WTC11 (cell line): ENCODE results near the gene TAC1.

Experiments
- USF1 ChIP-seq: sonication (generic); formaldehyde crosslinking; IDR thresholded peaks from 2 replicates; pipeline ENCODE4 v1.8.0; 2022; ENCODE audit warnings: mild to moderate bottlenecking, missing genetic modification reagents
- TF ChIP-seq, protein P1 (sequence below): sonication (generic); formaldehyde crosslinking; IDR thresholded peaks from 2 replicates; pipeline ENCODE4 v1.8.1; 2023; ENCODE audit warnings: mild to moderate bottlenecking, missing genetic modification reagents, moderate library complexity

DNA sequence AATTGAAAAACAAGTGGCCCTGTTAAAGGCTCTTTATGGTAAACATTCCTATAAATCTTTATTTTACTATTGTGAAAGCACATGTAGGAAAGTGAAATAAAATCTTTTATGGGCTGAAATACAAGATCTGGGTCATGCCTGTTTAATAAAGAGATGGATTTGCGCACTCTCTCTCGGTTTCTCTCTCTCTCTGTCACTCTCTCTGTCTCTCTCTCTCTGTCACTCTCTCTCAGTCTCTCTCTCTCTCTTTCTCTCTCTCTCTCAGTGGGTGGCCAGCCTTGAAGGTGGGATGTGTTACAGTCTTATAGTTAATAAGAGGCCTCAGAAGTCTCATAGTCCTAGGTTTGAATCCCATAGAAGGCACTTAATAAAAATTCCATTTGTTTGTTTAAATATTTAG is 2.4 kb downstream of the TAC1 start:
- TF ChIP-seq, protein P1, sequence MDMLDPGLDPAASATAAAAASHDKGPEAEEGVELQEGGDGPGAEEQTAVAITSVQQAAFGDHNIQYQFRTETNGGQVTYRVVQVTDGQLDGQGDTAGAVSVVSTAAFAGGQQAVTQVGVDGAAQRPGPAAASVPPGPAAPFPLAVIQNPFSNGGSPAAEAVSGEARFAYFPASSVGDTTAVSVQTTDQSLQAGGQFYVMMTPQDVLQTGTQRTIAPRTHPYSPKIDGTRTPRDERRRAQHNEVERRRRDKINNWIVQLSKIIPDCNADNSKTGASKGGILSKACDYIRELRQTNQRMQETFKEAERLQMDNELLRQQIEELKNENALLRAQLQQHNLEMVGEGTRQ: no peak
- no peak for TF ChIP-seq USF1 (CRISPR knock-in tag)
